ENCODE measurements around the gene OCRL.
"Not testable (repeated sequence)": the region's sequence is repeated elsewhere in the genome, so short reads cannot be mapped to it uniquely, and the experiment has no call there.

OCRL gene

GRCh38 chrX:129557844-129558480 is 17.9 kb downstream of the OCRL start:
- Mint-ChIP-seq H3K9me3 (ENCODE audit: low read depth) (no peaks in the 10 kb centered on the region), H3K36me3 (peaks cover 12% of the 10 kb centered on the region), H3K4me1 (ENCODE audit: low read depth) (no peaks in the 10 kb centered on the region), H3K4me3 (no peak overlapping the region), H3K27ac (no peak overlapping the region), H3K27me3 (no peaks in the 10 kb centered on the region)

- H3K4me3 Mint-ChIP-seq = no peak overlapping the region
- H3K36me3 Mint-ChIP-seq = peaks cover 14% of the 10 kb centered on the region
- no peak overlapping the region for H3K27ac Mint-ChIP-seq
- H3K9me3 Mint-ChIP-seq (ENCODE audit: low read depth) = no peaks in the 10 kb centered on the region
- H3K4me1 Mint-ChIP-seq (ENCODE audit: low read depth) = no peaks in the 10 kb centered on the region
- H3K27me3 Mint-ChIP-seq = no peaks in the 10 kb centered on the region
Observed at GRCh38 chrX:129559783-129560182, 19.7 kb downstream of the OCRL start.

DNA sequence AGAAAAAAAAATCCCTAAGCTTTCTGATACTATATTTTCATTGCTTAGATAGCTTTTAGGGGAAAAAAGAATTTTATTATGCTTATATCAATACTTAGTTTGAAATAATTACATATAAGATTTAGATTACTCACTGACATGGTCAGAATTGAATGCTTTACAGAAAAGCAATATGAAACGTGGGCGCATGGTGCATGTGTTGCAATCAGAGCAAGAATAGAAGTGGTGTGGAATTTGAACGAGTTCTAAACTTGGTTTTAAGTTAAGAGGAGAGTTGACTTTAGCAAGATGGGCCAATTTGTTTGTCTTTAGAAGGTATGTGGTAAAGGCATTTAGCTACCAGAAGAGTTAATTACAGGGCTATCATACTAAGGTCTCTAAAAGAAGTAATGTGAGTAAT is 21.4 kb downstream of the OCRL start:
- H3K36me3 Mint-ChIP-seq = peaks cover 16% of the 10 kb centered on the region
- H3K9me3 Mint-ChIP-seq (ENCODE audit: low read depth) = no peaks in the 10 kb centered on the region
- H3K4me1 Mint-ChIP-seq (ENCODE audit: low read depth) = peaks cover 11% of the 10 kb centered on the region
- no peaks in the 10 kb centered on the region for H3K27me3 Mint-ChIP-seq
- no peak overlapping the region for H3K27ac Mint-ChIP-seq
- H3K4me3 Mint-ChIP-seq = no peak overlapping the region

- H3K9me3 Mint-ChIP-seq (ENCODE audit: low read depth); H3K27ac Mint-ChIP-seq; H3K27me3 Mint-ChIP-seq; H3K4me3 Mint-ChIP-seq: not testable (repeated sequence)
- peaks cover 11% of the 10 kb centered on the region for H3K4me1 Mint-ChIP-seq (ENCODE audit: low read depth)
- peaks cover 16% of the 10 kb centered on the region for H3K36me3 Mint-ChIP-seq
Observed at GRCh38 chrX:129564345-129564744, 24.3 kb downstream of the OCRL start.

DNA sequence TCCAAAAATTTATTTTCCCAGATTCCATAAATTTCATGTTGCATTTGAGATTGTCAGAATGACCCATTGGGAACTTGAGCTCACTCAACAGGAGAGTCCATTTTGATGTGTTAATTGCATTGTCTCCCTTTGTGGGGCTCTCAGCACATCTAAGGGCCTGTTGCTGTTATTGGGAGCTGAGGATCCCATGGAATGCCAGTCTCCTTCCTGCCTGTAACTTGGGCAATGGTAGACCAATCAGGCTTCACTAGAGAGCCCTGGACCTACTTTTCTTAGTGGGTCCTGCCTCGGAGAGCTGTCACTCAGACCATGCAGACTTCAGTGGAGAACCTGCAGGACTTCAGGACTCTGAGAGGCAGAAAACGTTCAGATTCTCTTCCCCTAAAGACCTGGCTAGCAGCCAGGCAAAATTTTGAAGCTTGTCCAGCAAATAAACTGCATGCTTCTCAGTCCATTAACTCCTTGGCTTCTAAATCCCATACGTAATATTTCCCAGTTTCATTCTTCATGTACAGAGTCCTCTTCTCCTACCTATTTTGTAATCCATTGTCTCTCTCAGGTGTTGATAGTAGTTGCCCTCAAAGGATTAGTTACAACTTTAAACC is 25.1 kb downstream of the OCRL start:
- H3K27me3 Mint-ChIP-seq = no peaks in the 10 kb centered on the region
- peaks cover 12% of the 10 kb centered on the region for H3K36me3 Mint-ChIP-seq
- H3K4me1 Mint-ChIP-seq (ENCODE audit: low read depth) = peaks cover 11% of the 10 kb centered on the region
- no peaks in the 10 kb centered on the region for H3K9me3 Mint-ChIP-seq (ENCODE audit: low read depth)
- H3K4me3 Mint-ChIP-seq = no peak overlapping the region
- no peak overlapping the region for H3K27ac Mint-ChIP-seq

- Mint-ChIP-seq H3K4me3 (no peak overlapping the region), H3K27me3 (no peaks in the 10 kb centered on the region), H3K27ac (no peak overlapping the region), H3K36me3 (peaks cover 12% of the 10 kb centered on the region), H3K4me1 (ENCODE audit: low read depth) (peaks cover 11% of the 10 kb centered on the region), H3K9me3 (ENCODE audit: low read depth) (no peaks in the 10 kb centered on the region)
Observed at GRCh38 chrX:129566073-129566472, 26.0 kb downstream of the OCRL start.

- Mint-ChIP-seq H3K27ac (no peak overlapping the region), H3K36me3 (peaks cover 4% of the 10 kb centered on the region), H3K27me3 (no peaks in the 10 kb centered on the region), H3K9me3 (ENCODE audit: low read depth) (no peaks in the 10 kb centered on the region), H3K4me1 (ENCODE audit: low read depth) (peaks cover 11% of the 10 kb centered on the region), H3K4me3 (no peak overlapping the region)
Observed at GRCh38 chrX:129568349-129568748, 28.3 kb downstream of the OCRL start.

GRCh38 chrX:129572422-129572821 is 32.4 kb downstream of the OCRL start:
- H3K27ac Mint-ChIP-seq = no peak overlapping the region
- no peaks in the 10 kb centered on the region for H3K9me3 Mint-ChIP-seq (ENCODE audit: low read depth)
- no peak overlapping the region for H3K4me3 Mint-ChIP-seq
- no peaks in the 10 kb centered on the region for H3K4me1 Mint-ChIP-seq (ENCODE audit: low read depth)
- peaks cover 5% of the 10 kb centered on the region for H3K36me3 Mint-ChIP-seq
- no peaks in the 10 kb centered on the region for H3K27me3 Mint-ChIP-seq

- not testable (repeated sequence) for H3K9me3 Mint-ChIP-seq (ENCODE audit: low read depth); H3K27ac Mint-ChIP-seq; H3K4me3 Mint-ChIP-seq; H3K36me3 Mint-ChIP-seq; H3K27me3 Mint-ChIP-seq; H3K4me1 Mint-ChIP-seq (ENCODE audit: low read depth)
Observed at GRCh38 chrX:129573652-129574051, 33.6 kb downstream of the OCRL start.

- Mint-ChIP-seq H3K4me3 (no peak overlapping the region), H3K36me3 (peaks cover 9% of the 10 kb centered on the region), H3K27ac (no peak overlapping the region), H3K4me1 (ENCODE audit: low read depth) (no peaks in the 10 kb centered on the region), H3K27me3 (no peaks in the 10 kb centered on the region), H3K9me3 (ENCODE audit: low read depth) (no peaks in the 10 kb centered on the region)
Observed at GRCh38 chrX:129574214-129574613, 34.2 kb downstream of the OCRL start.

DNA sequence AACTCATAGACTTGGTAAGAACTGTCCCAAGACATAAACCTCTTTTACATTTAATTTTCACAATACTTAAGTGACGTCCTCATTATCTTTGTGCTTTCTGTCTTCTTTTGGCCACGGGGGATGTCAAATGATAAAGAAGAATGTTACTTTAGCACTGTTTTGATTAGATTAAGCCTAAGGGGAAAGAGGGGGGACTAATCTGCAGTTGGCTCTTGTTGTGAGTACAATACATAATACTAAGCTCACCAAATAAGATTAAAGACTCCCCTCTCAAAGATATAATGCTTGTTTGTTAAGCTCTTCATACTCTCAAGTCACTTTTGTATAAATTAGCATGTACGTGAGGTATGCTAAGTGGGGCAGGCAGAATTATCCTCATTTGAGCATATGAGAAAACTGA is 36.5 kb downstream of the OCRL start:
- no peaks in the 10 kb centered on the region for H3K9me3 Mint-ChIP-seq (ENCODE audit: low read depth)
- no peaks in the 10 kb centered on the region for H3K27me3 Mint-ChIP-seq
- H3K4me3 Mint-ChIP-seq = no peak overlapping the region
- peaks cover 13% of the 10 kb centered on the region for H3K36me3 Mint-ChIP-seq
- H3K27ac Mint-ChIP-seq = no peak overlapping the region
- H3K4me1 Mint-ChIP-seq (ENCODE audit: low read depth) = no peaks in the 10 kb centered on the region

DNA sequence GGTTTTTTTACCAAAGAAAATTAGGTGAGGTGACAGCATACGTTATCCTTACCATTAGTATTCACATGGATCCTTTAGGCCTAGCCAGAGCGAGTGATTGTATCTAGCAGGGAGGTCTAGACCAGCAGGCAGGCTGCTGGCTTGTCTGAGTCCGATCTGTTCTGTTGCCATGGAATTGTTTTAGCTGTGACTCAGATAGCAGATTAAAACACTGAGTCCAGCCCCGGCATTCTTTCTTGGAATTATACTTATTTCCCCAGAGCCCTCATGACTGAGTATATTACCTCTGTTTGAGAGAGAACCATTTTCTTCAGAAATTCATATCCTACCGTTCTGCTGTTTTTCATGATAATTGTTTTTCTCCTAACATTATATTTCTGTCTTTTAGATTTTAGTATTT is 37.4 kb downstream of the OCRL start:
- H3K27ac Mint-ChIP-seq = no peak overlapping the region
- no peaks in the 10 kb centered on the region for H3K4me1 Mint-ChIP-seq (ENCODE audit: low read depth)
- no peaks in the 10 kb centered on the region for H3K27me3 Mint-ChIP-seq
- no peak overlapping the region for H3K4me3 Mint-ChIP-seq
- no peaks in the 10 kb centered on the region for H3K9me3 Mint-ChIP-seq (ENCODE audit: low read depth)
- peaks cover 13% of the 10 kb centered on the region for H3K36me3 Mint-ChIP-seq

- no peak overlapping the region for H3K4me3 Mint-ChIP-seq
- H3K27me3 Mint-ChIP-seq = no peaks in the 10 kb centered on the region
- no peaks in the 10 kb centered on the region for H3K4me1 Mint-ChIP-seq (ENCODE audit: low read depth)
Observed at GRCh38 chrX:129577877-129578276, 37.8 kb downstream of the OCRL start.

DNA sequence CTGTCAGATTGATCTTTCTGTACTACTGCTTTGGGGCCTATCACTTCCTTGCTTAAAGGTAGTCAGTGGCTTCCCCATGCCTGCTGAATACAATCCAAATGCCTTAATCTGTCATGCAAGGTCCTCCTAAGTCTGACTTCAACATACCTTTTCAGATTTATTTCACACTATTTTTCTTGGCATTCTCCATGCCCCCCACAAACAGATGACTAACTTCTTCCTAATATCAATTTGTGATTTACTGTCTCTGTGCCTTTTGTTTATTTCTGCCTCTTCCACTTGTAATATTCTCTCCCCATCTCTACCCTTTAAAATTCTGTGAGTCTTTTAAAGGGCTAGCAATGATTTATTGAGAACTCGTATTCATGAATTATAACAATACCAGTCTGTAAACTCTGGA is 41.8 kb downstream of the OCRL start:
- Mint-ChIP-seq H3K4me1 (ENCODE audit: low read depth) (no peaks in the 10 kb centered on the region), H3K27me3 (no peaks in the 10 kb centered on the region), H3K4me3 (no peak overlapping the region), H3K9me3 (ENCODE audit: low read depth) (no peaks in the 10 kb centered on the region), H3K36me3 (peaks cover 8% of the 10 kb centered on the region), H3K27ac (no peak overlapping the region)

More at GRCh38 chrX:129577877-129578276, 37.8 kb downstream of the OCRL start:
- Mint-ChIP-seq H3K36me3 (peaks cover 13% of the 10 kb centered on the region), H3K27ac (no peak overlapping the region), H3K9me3 (ENCODE audit: low read depth) (no peaks in the 10 kb centered on the region)

GRCh38 chrX:129585167-129585566 is 45.1 kb downstream of the OCRL start:
- no peaks in the 10 kb centered on the region for H3K27me3 Mint-ChIP-seq
- no peak overlapping the region for H3K4me3 Mint-ChIP-seq
- H3K9me3 Mint-ChIP-seq (ENCODE audit: low read depth) = no peaks in the 10 kb centered on the region
- H3K4me1 Mint-ChIP-seq (ENCODE audit: low read depth) = no peaks in the 10 kb centered on the region
- H3K36me3 Mint-ChIP-seq = peaks cover 3% of the 10 kb centered on the region
- H3K27ac Mint-ChIP-seq = no peak overlapping the region

DNA sequence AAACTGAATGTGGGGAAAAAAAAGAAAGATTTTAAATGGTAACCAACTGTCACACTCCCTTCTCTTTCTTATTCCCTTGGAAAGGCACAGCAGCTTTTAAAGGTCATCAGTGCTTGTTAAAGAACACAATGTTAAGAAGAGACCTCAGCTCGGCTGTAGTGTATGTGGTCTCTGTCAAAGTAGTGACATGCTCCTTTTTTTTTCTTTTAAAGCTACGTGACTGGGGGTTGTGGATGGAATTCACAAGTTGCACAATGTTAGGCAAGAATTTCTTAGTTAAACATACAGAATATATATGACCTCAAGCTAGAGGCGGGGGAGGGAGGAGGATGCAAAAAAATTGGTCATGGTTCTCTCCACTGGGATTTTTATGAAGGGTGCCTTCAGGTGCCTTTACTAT is 45.6 kb downstream of the OCRL start:
- no peak overlapping the region for H3K4me3 Mint-ChIP-seq
- H3K4me1 Mint-ChIP-seq (ENCODE audit: low read depth) = no peaks in the 10 kb centered on the region
- H3K27me3 Mint-ChIP-seq = no peaks in the 10 kb centered on the region
- H3K9me3 Mint-ChIP-seq (ENCODE audit: low read depth) = no peaks in the 10 kb centered on the region
- H3K27ac Mint-ChIP-seq = no peak overlapping the region
- H3K36me3 Mint-ChIP-seq = no peaks in the 10 kb centered on the region

All from activated naive CD8-positive, alpha-beta T cell (primary cell).